GM12801 (cell line): Measurements from ENCODE around the gene TMEM186.

Experiments used
- TF ChIP-seq, protein P1 (sequence below): IDR thresholded peaks from one replicate; pipeline ENCODE4 v1.5.1; 2011; ENCODE audit warnings: control low read depth; ENCODE audit not compliant: insufficient read length; ENCODE audit errors: extremely low read depth

Gene TMEM186, protein sequence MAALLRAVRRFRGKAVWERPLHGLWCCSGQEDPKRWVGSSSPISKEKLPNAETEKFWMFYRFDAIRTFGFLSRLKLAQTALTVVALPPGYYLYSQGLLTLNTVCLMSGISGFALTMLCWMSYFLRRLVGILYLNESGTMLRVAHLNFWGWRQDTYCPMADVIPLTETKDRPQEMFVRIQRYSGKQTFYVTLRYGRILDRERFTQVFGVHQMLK

DNA sequence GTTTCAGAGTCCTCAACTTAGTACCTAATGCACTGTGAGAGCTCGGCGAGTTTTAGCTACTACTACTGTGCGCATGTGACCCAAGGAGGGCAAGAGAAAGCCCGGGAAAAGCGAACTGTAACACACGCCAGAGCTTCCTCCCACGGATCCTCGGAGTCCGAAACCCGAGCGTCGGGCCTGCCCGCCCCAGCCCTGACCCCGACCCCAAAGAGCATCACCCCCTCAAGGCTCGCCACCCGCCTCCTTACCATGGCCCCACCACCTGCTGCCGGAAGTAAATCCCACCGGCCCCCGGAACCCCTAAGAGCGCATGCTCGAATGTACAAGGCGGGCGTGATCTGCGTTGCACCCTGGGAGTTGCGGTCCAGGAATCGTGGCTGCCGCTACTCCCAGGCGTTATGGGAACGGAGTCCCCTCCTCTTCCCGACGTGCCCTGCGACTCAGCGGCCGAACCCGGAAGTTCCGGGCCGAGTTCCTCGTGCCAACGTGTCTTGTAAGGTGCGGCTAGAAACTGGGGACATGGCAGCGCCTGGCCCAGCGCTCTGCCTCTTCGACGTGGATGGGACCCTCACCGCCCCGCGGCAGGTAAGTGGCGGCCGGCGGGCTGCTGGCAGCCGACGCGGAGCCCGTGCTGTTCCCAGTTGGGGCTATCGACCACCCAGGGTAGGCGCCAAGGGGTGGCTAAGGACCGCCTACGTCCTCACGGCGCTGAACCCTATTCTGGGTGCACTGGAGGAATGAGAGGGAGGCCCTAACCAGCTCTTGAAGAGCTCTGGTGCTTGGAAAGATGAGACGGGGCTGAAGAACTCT is at the start of gene TMEM186, which contains the start of gene PMM2:
TSS of gene TMEM186 (minus strand) at position 276 of the 810 bp plus-strand sequence. CDS start at position 251, 25 bp downstream.
TSS of gene PMM2 (plus strand) at position 476 of the 810 bp plus-strand sequence. CDS start at position 520, 44 bp downstream.
- TF ChIP-seq, protein P1, sequence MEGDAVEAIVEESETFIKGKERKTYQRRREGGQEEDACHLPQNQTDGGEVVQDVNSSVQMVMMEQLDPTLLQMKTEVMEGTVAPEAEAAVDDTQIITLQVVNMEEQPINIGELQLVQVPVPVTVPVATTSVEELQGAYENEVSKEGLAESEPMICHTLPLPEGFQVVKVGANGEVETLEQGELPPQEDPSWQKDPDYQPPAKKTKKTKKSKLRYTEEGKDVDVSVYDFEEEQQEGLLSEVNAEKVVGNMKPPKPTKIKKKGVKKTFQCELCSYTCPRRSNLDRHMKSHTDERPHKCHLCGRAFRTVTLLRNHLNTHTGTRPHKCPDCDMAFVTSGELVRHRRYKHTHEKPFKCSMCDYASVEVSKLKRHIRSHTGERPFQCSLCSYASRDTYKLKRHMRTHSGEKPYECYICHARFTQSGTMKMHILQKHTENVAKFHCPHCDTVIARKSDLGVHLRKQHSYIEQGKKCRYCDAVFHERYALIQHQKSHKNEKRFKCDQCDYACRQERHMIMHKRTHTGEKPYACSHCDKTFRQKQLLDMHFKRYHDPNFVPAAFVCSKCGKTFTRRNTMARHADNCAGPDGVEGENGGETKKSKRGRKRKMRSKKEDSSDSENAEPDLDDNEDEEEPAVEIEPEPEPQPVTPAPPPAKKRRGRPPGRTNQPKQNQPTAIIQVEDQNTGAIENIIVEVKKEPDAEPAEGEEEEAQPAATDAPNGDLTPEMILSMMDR: no peak

DNA sequence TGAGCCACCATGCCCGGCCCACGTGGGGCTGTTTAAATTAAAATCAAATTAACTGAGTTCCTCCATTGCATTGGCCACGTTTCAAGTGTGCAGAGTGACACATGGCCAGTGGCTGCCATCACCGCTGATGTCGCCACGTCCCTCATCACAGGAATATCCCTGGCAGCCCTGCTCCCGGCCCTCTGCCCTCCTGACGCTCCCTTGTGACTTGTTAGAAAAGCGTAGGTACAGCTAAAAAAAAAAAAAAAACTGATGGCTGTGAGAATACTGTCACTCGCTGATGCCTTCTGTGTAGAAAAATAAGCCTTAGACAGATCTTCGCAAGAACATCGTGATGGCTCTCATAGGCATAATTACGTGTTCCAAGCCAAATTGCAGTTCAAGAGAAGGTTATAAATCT is 49.7 kb upstream of the TMEM186 start:
- TF ChIP-seq, protein P1: no peak

DNA sequence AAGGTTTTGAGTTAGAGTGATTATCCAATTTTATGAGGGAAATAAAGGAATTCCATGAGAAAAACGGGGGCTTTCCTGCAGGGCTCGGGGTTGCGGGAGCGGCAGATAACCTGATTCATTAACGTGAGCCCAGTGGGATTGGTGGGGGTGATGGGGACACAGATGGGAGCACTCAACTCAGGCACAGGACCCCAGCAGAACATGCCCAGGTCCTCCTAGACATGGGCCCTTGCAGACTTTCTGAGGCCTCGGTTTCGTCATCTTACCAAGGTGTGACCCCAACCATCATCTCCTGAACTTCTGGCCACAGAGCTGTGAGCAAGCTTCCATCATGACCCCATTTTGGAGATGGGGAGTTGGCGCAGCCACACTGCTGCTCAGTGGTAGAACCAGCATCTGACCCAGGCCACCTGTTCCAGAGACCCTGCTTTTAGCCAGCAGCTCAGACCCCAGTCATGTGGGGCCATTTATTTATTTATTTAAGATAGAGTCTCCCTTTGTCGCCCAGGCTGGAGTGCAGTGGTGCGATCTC is 49.0 kb upstream of the TMEM186 start:
- TF ChIP-seq, protein P1: no peak

DNA sequence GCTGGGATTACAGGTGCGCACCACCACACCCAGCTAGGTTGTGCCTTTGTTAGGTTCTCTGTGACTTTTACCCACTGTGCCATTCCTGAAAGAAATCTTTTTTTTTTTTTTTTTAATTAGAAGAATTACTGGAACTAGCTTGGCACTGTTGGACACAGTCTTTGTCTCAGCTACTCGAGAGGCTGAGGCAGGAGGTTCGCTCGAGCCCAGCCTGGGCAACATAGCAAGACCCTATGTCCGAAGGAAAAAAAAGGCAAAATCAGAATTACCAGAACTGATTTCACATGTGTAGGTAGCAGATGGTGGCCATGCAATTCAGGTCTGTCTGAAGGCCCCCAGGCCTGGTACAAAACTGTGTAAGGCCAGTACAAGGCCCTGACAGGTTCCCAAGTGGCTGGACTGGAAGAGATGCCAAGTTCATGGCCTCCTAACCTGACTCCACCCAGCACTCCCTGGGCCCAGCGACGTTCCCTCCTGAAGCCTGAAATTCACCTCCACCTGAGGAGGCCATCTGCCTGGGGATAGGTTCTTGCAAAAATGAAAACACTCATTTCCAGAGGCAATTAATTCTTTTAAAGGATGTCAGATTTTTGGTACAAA is 48.4 kb upstream of the TMEM186 start:
- TF ChIP-seq, protein P1: no peak

DNA sequence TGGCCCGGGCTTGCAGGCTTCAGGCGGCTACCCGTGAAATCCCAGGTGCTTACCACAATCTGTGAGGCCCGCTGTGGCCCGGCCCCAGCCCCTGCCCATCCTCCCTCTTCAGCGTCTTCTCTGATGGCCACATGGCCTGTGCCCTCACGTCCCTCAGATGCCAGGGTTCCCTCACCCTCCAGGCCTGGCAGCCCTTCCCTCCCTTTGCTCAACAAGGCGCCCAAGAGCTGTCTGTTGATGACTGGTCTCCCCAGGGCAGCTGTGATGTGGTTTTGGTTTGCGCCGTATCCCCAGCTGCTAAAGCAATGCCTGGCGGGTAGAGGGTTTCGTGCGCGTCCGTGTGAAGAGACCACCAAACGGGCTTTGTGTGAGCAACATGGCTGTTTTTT is 35.3 kb upstream of the TMEM186 start:
- TF ChIP-seq, protein P1: no peak

DNA sequence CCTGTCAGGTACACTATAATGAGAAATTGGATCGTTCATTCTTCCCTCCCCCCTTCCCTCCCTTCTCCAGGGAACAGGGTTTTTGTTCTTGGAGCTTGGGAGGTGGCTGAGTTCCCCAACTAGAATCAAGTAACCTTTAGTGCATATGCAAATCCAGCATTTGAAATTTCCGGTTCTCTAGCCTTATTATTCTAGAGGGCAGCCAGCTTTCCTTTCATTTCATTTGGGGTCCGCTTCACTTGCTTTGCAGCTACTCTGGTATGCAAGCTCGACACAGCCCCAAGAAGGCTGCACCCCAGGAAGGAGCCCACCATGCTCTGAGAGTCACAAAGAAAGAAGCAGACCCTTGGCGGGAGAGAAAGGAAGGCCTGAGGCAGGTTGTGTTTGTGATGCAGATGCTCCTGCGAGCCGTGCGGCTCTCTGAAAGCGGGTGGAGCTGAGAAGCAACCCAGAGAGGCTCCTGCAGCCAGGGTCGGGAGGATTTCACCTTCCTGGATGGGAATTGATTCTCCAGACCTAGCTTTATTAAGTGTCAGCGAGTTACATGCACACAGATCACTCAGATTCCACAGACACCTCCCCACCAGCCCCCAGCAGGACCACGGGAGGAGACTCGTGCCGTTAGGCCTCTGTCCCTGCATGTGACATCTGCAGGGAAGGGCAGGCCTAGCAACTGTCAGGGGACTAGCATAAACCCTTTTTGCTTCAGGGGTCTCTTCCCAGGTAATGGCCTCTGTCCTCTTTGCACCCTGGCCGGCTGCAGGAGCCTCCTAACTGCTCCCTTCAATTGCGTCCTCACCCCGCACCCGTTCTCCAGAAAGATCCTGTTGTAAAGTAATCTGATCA is 34.7 kb upstream of the TMEM186 start:
- TF ChIP-seq, protein P1: no peak
